Small intestine (tissue), 7 donors: ENCODE results near the gene MAP3K15. TPM values are rescaled to one million over a fixed set of nuclear protein-coding genes. Genes with fewer than 3 reads are reported as not detected.
A peak's percentile ranks its signal among the peaks of the same experiment; 100 is the strongest.

Source experiments
- DNase-seq, 2 donors: peaks; one replicate each; pipeline versions ENCODE4 v3.0.0 to v3.0.0-alpha.2; 2013
- FAIRE-seq: peaks from 2 replicates; lab custom pipeline; 2012; peaks lifted over from hg19 to GRCh38; lab: Jason Lieb, UNC
- H3K27ac ChIP-seq, 3 donors: one replicate each; pipeline ENCODE4 v1.5.1; 2013; ENCODE audit warnings: low read length in 2 of 3, mild to moderate bottlenecking in 2 of 3, control low read depth in 1 of 3, inconsistent platforms in 1 of 3, low read depth in 1 of 3, moderate library complexity in 1 of 3
- H3K27me3 ChIP-seq, 3 donors: one replicate each; pipeline ENCODE4 v1.6.1; 2013; ENCODE audit warnings: low read length in 3 of 3, inconsistent platforms in 1 of 3; ENCODE audit not compliant: control insufficient read depth in 3 of 3, insufficient read depth in 3 of 3
- H3K36me3 ChIP-seq, 3 donors: one replicate each; pipeline ENCODE4 v1.6.1; 2013; ENCODE audit warnings: low read length in 3 of 3, inconsistent platforms in 1 of 3, low read depth in 1 of 3, mild to moderate bottlenecking in 1 of 3, moderate library complexity in 1 of 3; ENCODE audit not compliant: control insufficient read depth in 3 of 3, insufficient read depth in 2 of 3
- H3K4me1 ChIP-seq, 3 donors: one replicate each; pipeline ENCODE4 v1.6.1; 2013; ENCODE audit warnings: low read length in 2 of 3, inconsistent platforms in 1 of 3, low read depth in 1 of 3, mild to moderate bottlenecking in 1 of 3, moderate library complexity in 1 of 3; ENCODE audit not compliant: control insufficient read depth in 3 of 3, insufficient read depth in 2 of 3
- H3K4me3 ChIP-seq, 3 donors: one replicate each; pipeline ENCODE4 v1.5.1; 2013; ENCODE audit warnings: low read length in 3 of 3, control low read depth in 1 of 3, inconsistent platforms in 1 of 3, low read depth in 1 of 3, mild to moderate bottlenecking in 1 of 3, moderate library complexity in 1 of 3
- H3K9me3 ChIP-seq, 2 donors: one replicate each; pipeline ENCODE4 v1.6.1; 2013; ENCODE audit warnings: low read depth in 1 of 2, low read length in 1 of 2; ENCODE audit not compliant: control insufficient read depth in 2 of 2, insufficient read depth in 1 of 2
- WGBS, 3 donors: extraction: QIAGEN DNeasy Blood & Tissue Kit; methylation state at CpG; one replicate each; pipeline ENCODE4 v1.1.7; 2013; 5-methylcytosine and 5-hydroxymethylcytosine counted together
- polyA plus RNA-seq, 4 donors: library from polyadenylated mRNA; stranded (reverse) in 3 of 4; unstranded in 1 of 4; fragments of 200-250 nt in 3 of 4; fragments of 120-200 nt in 1 of 4; gene quantifications; one replicate each; pipeline versions ENCODE4 v1.2.1 to v1.2.3, GENCODE V29; 2013
- donor health status: healthy with polysubstance abuse.
- donor health status: control.
- donor health status: control.
- donor health status: Bipolar disorder and iron deficiency.
- donor health status: healthy.

MAP3K15 gene
- polyA plus RNA-seq, 4 donors, result 0.18 to 0.19 TPM; not detected in 2

DNA sequence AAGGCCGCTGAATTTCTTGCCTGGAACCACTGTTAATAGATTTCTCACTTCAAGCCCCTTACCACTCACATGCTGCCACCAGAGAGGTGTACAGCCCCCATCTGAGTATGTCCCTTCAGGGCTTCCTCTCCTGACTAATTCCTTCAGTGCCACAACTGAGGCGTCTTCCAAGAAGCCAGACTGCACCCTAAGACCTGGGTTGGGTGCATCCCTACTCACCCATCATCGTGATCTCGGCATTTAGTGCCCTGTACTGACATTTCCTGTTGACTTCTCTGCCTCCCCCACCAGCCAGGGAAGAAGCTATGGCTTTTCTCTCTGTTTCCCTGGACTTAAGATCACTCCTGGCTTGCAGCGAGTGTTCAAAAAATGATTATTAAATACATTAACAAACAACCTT lies 40.4 kb upstream of the MAP3K15 start:
- DNase-seq (no peak), FAIRE-seq (no peak)
- H3K4me3 ChIP-seq, result no peak overlapping the region
- no peaks in the 10 kb centered on the region for H3K36me3 ChIP-seq
- 58 to 73% (median 63%) methylated on average over 5 of the region's 5 CpGs for WGBS, 3 donors
- H3K9me3 ChIP-seq, result no peaks in the 10 kb centered on the region
- H3K27ac ChIP-seq, result no peak overlapping the region
- no peaks in the 10 kb centered on the region for H3K27me3 ChIP-seq
- no peaks in the 10 kb centered on the region for H3K4me1 ChIP-seq

DNA sequence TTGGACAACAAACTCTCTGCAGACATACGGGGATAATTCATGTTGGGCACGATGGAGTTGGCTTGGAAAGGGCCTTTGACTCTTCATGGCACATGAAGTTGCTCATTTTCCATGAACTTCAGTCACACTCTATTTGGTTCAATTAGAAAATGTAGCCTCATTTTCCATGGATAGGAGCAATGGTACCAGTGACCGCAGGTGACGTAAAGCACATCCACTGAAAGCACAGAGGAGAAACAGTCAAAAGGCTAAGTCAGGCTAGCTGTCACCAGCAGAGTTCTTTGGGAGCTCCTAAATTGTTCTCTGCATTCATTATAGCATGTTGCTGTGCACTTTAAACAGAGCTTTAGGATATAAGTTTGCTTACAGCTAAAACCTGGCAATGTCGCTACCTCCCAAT lies 39.9 kb upstream of the MAP3K15 start:
- WGBS, 3 donors, result 85 to 95% (median 89%) methylated on average over 5 of the region's 5 CpGs
- Histone ChIP-seq H3K36me3 (no peaks in the 10 kb centered on the region), H3K27ac (no peak overlapping the region), H3K4me3 (no peak overlapping the region), H3K9me3 (no peaks in the 10 kb centered on the region), H3K27me3 (no peaks in the 10 kb centered on the region), H3K4me1 (no peaks in the 10 kb centered on the region)
- FAIRE-seq (no peak), DNase-seq (no peak)

DNA sequence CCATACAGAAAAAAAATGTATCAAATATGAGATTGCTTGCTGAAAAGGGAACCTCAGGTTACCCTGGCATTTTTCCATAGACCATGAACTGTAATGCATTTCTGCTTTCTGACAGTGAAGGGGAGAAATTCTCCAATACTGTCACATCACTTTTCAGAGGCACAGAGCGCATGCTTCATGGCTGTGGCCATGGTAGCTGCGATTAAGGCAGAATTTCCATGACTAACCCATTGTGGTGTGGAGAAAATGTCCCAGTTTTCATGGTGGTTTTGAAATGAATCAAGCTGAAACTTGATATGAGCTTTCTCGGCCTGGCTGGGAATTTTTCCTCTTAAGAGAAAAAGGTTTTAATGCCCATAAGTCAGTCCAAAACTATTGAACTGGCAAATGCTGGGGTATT lies 39.5 kb upstream of the MAP3K15 start:
- DNase-seq, result no peak

DNA sequence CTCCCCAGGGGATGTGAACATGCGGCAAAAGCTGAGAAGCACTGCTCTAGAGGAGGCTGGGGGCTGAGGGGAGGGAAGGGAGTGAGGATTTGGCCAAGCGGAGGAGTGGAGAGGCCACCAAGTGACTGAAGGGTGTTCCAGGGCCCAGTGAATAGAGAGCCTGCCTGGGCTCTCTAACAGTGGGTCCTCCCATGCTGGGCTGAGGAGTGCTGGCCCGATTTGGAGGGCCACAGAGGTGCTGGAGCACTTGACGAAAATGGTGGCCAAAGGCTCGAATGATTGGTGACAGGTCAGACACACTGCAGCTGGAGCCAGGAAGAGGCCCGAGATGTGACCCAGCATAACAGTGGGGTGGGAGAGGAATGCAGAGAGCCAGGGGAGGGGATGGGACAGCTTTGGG lies 37.5 kb upstream of the MAP3K15 start:
- H3K4me3 ChIP-seq, result no peak overlapping the region
- FAIRE-seq, result no peak
- no peak for DNase-seq
- H3K9me3 ChIP-seq, result no peaks in the 10 kb centered on the region
- WGBS, 3 donors, result 87 to 92% (median 92%) methylated on average over 6 of the region's 6 CpGs
- no peaks in the 10 kb centered on the region for H3K27me3 ChIP-seq
- H3K4me1 ChIP-seq, result no peaks in the 10 kb centered on the region
- H3K27ac ChIP-seq, result no peak overlapping the region
- peaks cover 0 to 3% (median 0%) of the 10 kb centered on the region in 3 donors for H3K36me3 ChIP-seq

More for the DNA sequence above, 39.5 kb upstream of the MAP3K15 start:
- no peak for FAIRE-seq
- H3K4me1 ChIP-seq, result no peaks in the 10 kb centered on the region
- H3K36me3 ChIP-seq, result peaks cover 0 to 1% (median 0%) of the 10 kb centered on the region in 3 donors
- H3K27me3 ChIP-seq, result no peaks in the 10 kb centered on the region
- no peaks in the 10 kb centered on the region for H3K9me3 ChIP-seq
- 71 to 86% (median 79%) methylated on average over 3 of the region's 3 CpGs for WGBS, 3 donors
- no peak overlapping the region for H3K27ac ChIP-seq
- H3K4me3 ChIP-seq, result no peak overlapping the region

DNA sequence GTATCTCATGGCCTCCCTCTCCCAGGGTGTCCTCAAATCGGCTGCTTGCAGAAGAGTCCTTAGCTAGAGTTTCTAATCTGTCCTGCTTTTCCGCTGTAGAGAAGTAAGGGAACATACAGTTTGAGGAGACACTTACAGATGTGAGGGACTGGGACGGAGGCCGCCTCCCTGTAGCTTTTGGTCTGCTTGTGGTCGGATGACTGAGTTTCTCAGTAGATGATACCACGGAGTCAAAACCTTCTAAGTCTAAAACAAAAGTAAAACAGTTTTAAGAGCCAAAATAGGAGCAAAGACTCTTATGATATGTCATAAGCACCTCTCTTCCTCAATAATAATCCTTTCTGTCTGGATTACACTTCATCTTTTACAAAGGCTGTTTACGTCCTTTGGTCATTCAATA lies 34.5 kb upstream of the MAP3K15 start:
- H3K27me3 ChIP-seq, result no peaks in the 10 kb centered on the region
- DNase-seq, result peak in 1 of 2 donors; percentile 4
- H3K4me1 ChIP-seq, result no peaks in the 10 kb centered on the region
- no peak overlapping the region for H3K4me3 ChIP-seq
- no peak overlapping the region for H3K27ac ChIP-seq
- H3K9me3 ChIP-seq, result no peaks in the 10 kb centered on the region
- no peak for FAIRE-seq
- H3K36me3 ChIP-seq, result peaks cover 0 to 3% (median 0%) of the 10 kb centered on the region in 3 donors
- WGBS, 3 donors, result 76 to 94% (median 78%) methylated on average over 7 of the region's 7 CpGs

DNA sequence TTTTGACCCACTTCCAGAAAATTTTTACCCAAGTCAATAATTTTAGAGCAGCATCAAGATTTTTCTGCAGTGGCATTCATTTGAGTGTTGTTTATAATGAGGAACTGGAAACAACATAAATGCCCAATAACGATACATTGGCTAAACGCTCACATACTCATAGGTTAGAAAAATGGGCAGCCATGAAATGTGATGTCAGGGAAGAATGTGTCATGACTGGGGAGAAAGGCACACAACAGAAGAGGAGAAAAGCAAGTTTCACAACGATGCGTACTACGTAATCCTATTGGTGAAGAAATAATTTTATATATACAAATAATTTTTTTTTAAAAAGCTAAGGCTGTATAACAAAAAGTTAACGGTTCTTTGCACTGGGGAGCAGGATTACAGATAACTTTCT lies 33.6 kb upstream of the MAP3K15 start:
- Histone ChIP-seq H3K4me1 (no peaks in the 10 kb centered on the region), H3K27me3 (no peaks in the 10 kb centered on the region), H3K36me3 (peaks cover 0 to 3% (median 0%) of the 10 kb centered on the region in 3 donors), H3K27ac (no peak overlapping the region), H3K9me3 (no peaks in the 10 kb centered on the region), H3K4me3 (no peak overlapping the region)
- no peak for DNase-seq
- no peak for FAIRE-seq
- WGBS, 3 donors, result 83 to 97% (median 95%) methylated on average over 6 of the region's 6 CpGs

DNA sequence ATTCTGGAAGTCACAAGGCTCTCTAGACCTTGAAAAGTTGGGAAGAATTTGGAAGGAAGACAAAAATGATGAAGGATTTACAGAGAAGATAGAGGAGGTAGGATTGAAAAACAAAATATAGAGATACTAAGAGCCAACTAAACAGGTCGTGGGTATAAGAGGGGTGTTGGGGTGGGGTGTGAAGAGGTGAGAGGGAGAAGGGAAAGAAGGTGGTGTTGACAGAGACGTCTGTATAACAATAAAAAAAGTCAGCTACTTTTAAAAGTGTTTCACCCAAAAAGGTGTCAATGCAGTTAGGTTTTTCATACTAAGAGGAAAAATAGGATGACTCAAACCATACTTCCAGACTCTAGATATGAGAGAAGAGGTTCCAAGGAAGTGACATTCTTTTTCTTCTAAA lies 33.0 kb upstream of the MAP3K15 start:
- H3K4me3 ChIP-seq, result no peak overlapping the region
- no peaks in the 10 kb centered on the region for H3K9me3 ChIP-seq
- WGBS, 3 donors, result 44 to 79% (median 68%) methylated on average over 2 of the region's 2 CpGs
- FAIRE-seq, result no peak
- H3K27me3 ChIP-seq, result no peaks in the 10 kb centered on the region
- H3K36me3 ChIP-seq, result peaks cover 0 to 3% (median 0%) of the 10 kb centered on the region in 3 donors
- no peak for DNase-seq
- no peaks in the 10 kb centered on the region for H3K4me1 ChIP-seq
- H3K27ac ChIP-seq, result no peak overlapping the region

DNA sequence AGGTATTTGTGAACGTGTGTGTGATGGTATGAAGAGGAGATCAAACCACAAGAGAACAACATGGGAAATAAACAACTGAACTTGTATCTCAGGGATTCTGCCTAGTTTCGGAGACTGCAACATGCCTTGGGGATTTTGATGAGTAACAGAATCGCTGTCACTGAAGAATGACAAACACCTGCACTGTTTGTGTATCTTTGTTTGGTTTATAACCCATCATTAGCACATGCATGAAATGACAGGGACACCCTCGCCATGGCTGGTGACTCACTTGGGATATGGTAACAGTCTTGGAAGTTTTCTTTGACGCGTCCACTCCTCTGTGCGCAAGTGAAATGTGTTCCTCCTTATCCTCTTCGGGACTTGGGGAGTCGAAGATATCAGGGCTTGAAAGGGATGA lies 30.3 kb upstream of the MAP3K15 start:
- no peak overlapping the region for H3K4me3 ChIP-seq
- no peaks in the 10 kb centered on the region for H3K9me3 ChIP-seq
- DNase-seq (no peak), FAIRE-seq (no peak)
- whole genome bisulfite sequencing, 3 donors, result 81 to 87% (median 85%) methylated on average over 9 of the region's 9 CpGs
- peaks cover 0 to 8% (median 0%) of the 10 kb centered on the region in 3 donors for H3K36me3 ChIP-seq
- no peaks in the 10 kb centered on the region for H3K27me3 ChIP-seq
- H3K27ac ChIP-seq, result no peak overlapping the region
- no peaks in the 10 kb centered on the region for H3K4me1 ChIP-seq

DNA sequence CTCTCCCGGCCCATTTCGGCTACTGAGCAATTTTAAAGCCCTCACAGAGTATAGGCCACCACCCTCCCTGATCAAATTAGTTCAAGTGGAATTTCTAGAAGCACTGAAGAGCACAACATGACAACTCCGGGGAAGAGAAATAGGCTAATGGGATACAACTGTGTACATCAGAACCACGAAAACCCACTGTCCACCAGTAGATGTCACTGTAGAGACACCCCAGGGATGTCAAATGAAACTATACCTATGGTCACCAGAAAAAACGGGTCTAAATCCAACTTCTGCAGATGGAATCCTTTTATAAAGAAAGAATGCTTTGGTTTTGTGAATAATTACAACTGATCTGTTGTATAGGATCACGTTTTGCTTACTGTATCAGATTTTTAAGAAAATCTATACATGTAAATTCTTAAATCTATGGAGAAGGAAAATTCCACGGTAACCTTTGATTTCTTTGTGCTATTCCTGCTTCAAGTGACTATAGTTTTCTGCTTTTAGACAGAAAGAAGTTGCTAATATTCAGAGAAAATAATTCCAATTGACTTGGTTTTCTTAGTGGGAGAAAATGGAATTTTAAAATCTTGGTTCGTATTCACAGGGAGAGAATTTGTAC lies 29.5 kb upstream of the MAP3K15 start:
- Histone ChIP-seq H3K4me1 (no peaks in the 10 kb centered on the region), H3K4me3 (no peak overlapping the region), H3K9me3 (no peaks in the 10 kb centered on the region), H3K27me3 (no peaks in the 10 kb centered on the region), H3K36me3 (peaks cover 0 to 7% (median 0%) of the 10 kb centered on the region in 3 donors), H3K27ac (no peak overlapping the region)
- peak; percentile 46 to 56 for DNase-seq
- FAIRE-seq, result peak; percentile 81
- WGBS, 3 donors, result 32 to 48% (median 38%) methylated on average over 8 of the region's 8 CpGs
